ENCODE data around the gene SEZ6L.

The SEZ6L gene

DNA sequence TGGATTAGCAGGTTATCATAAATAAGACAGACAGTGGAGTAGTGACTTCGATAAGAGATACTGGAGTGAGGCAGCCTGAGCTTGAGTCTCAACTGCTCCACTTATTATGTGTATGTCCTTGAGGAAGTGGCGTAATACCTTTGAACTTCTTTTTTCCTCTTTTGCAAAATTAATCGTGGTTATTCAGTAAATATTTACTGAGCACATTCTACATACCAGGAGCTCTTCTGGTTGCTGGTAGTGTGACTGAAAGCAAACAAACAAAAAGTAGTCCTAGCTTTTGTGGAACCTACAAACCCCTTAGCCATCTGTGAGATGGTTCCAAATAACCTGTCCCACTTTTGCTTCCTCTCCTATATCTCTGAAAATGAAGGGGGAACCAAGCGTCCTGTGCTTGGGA, 134.2 kb downstream of the SEZ6L start:
- no peak for DNase-seq

DNA sequence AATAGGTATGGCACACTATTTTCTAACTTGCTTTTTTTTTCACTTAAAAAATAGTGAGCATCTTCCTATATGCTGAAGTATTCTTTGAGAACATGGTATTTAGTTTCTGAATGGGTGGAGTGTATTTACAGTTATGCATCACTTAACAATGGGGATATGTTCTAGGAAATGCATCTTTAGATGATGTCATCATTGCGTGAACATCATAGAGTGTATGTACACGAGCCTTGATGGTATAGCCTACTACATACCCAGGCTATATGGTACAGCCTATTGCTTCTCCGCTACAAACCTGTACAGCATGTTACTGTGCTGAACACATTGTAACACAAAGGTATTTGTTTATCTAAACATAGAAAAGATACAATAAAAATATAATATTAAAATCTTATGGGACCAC, 135.5 kb downstream of the SEZ6L start:
- no peak for DNase-seq

DNA sequence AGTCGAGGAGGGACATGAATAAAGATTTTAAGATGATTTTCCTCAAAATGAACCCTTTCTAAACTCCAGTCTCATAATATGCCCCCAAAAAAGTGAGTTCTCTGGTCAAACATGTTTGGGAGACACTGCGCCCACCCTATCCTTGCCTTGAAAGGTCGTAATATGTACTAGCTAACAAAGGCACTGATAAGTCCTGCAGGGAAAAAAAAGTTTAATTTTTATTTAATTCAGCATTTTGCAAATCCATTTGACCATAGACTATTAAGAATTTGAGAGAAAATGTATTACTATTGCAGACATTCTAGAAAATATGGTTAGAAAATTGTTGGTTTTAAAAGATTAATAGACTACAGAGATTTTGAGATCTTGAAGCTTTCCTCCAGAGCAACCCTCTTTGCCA, 139.2 kb downstream of the SEZ6L start:
- DNase-seq = no peak

DNA sequence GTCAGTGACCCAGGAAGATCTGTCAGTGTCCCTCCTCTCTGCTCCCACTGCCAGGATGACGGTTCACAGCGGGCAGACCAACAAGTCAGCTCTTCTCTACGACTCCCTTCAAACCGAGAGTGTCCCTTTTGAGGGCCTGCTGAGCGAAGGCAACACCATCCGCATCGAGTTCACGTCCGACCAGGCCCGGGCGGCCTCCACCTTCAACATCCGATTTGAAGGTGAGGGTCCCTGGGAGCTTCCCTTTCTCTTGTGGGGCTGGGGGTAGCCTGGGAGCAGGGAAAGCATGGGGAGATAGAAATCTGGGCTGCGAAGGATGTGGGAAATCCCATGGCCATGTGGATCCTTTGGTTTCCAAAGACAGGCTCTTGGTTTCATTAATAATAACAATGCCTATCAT, 141.4 kb downstream of the SEZ6L start:
- DNase-seq = no peak

DNA sequence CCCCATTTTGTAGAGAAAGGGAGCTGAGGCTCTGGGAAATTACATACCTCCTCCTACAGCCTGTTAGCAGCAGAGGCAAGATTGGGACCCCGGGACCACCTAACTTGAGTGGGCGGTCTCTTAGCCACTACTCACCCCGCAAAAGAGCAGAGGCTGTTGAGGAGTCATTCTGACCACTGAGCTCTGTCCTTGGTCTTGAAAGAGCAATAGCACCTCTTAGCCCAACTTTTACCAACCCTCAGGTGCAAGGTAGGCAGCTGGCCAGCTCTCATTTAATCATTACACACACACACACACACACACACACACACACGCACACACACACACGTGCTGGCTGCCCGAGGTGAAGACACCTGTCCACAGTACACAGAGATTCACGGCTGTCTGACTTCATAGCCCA, 144.0 kb downstream of the SEZ6L start:
- no peak for DNase-seq

DNA sequence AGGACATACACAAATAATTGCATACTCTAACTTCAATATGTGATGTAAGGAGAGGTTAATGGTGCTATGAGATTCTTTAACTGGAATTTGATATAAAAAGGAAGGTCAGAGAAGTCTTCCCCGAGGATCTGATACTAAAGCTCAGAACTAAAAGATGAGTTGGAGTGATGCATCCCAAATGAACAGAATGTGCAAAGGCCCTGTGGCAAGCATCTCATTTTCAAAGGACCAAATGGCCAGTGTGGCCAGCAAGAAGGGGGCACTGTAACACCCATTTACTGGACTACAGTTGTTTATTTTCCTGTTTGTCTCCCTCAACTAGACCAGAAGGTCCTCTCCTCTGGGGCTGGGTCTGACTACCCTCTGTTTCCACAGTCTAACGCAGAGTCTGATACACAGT, 144.9 kb downstream of the SEZ6L start:
- no peak for DNase-seq

DNA sequence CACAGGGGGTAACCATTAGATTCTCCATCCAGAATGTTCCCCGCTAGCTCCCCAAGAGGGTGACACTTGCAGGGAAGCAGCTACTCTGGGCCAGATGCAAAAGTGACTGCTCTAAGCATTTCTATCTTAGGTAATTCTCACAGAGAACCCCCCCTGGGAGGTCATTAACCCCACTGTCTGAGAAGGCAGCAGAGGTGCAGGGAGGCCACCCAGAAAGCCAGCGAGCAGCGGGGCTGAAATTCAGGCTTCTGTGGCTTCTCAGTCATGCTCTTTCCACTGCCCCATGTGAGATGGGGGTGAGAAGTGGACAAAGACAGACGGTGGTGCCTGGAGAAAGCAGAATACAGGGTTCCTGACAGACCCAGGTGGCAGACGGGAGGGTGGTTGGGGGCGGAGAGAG, 145.4 kb downstream of the SEZ6L start:
- no peak for DNase-seq

DNA sequence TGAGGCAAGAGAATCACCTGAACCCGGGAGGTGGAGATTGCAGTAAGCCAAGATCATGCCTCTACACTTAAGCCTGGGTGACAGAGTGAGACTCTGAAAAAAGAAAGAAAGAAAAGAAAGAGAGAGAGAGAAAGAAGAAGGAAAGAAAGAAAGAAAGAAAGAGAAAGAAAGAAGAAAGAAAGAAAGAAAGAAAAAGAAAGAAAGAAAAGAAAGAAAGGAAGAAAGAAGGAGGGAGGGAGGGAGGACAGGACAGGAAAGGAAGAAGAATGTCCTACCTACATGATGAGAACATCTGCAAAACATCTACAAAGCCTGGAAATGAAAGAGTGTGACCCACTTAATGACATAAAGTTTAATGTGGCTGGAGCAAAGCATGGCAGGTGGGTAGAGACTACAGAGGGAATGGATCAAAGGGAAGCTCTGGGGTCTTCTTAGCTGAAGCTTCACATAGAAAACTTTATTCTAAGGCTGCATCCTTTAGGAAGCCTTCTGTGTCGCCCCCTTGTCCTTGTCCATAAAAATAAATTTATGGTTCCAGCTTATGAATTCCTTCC, 147.5 kb downstream of the SEZ6L start:
- DNase-seq = no peak

DNA sequence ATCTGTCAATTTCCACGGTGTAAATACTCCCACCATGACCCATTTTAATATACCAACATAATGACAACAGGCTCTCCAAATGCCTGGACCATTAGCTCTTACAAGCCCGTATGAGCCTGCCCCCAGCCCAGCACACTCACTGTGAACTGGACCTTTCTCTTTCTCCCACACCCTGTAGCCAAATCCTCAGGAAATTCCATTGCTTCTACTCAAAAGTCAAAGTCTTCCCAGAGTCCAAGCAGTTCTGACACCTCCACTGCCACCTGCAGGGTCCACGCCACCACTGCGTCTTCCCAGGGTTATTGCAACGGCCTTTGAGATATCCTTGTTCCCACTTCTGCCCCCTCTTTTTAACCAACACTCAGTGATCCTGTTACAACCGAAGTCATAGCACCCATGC, 149.7 kb downstream of the SEZ6L start:
- no peak for DNase-seq

DNA sequence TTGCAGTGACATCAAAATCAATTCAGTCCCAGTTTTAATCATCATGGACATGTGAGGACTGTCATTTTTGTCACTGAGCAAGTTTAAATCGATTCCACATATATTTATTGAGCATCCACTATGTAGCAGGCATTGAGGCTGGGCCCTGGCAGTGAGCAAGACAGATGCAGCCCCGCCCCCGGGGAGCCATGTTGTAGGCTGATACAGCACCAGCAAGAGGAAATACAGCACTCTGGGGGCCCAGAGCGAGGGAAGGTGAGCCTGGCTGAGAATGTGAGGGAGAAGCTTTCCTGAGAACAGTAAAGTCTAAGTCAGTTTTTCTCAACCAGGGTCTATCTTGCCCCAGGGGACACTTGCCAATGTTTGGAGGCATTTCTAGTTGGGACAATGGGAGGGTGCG, 151.2 kb downstream of the SEZ6L start:
- no peak for DNase-seq

DNA sequence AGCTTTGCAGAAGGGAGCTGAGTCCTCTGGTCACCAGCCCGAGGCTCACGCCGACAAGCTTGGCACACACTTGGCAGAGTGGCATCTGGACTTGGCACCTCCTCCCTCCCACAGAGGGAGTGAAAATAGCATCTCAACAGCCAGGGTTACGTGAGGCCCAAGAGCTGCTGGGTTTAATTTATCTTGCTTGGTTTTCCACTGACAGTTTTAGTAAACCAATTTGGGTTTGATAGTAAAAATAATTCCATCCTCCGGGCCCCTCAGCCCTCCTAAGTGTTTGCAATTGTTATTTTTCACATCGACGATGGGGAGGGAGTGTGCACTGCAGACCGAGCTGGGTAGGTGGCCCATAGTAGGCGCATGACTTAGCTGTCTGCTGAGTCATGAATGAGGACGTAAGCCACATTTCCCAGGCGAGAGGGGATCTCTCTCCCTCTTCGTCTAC, 152.2 kb downstream of the SEZ6L start:
- peak in 1 of 3 donors; percentile 6 for DNase-seq

DNA sequence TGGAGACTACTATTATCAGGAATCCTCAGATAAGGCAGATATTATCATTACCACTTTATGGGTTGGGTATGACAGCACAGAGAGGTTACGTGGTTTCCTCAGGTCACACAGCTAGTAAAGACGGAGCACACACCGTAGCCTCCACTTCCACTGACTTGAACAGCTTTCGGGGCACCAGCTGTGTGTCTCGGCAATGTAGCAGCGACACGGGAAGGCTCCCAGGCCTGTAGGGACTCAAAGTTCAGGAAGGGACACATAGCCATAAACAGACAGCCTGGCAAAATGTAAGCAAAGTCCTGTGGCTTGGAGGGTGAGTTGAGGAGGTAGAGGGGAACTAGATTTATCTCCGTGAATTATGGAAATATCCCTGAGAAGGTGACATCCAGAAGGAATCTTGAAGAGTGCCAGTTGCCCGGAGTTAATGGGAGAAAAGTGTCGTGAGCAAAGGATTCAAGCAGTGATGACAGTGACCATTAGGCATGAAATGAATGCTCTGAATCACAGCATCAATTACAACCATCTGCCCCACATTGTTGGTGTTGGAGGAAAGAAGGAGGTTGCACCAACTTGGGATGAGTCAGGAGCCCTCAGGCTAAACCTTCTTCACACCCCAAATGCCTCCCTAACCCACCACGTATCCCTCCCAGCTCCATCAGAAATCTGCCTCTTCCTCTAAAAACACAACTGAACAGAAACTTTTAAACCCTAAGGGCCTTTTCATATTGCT, 153.1 kb downstream of the SEZ6L start:
- no peak for DNase-seq

DNA sequence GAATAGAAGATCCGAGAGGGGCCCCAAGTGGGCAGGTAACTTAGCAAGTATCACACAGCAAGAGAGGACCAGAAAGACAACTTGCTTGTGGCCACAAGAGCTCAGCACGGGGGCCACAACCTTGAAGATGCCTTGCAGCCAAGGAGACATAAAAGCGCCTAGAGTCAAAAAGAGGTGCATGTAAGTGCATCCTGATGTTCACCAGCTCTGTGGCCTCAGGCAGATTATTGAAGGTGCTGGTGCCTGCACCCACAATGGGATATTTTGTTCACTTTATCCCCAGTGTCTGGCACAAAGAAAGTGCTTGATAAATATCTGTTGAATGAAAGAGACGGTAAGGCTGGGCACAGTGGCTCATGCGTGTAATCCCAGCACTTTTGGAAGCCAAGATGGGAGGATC, 153.8 kb downstream of the SEZ6L start:
- no peak for DNase-seq

DNA sequence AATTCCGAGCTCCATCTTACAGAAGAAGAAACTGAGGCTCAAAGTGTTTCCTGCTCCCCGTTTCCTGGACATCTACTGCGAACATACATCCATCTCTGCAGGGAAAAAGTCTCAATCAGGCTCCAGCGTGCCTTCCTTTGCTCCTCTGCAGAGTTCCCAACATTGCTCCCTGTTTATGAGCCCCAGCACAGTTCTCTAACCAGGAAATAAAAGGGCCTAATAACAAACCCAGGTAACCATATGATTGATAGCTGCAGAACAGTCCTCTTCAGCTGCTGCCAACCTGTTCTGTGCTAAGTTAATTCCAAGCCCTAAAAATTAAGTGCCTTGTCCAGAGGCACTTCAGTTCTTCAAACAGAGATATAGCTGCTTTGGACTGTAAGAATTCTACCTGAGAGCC, 154.9 kb downstream of the SEZ6L start:
- no peak for DNase-seq

DNA sequence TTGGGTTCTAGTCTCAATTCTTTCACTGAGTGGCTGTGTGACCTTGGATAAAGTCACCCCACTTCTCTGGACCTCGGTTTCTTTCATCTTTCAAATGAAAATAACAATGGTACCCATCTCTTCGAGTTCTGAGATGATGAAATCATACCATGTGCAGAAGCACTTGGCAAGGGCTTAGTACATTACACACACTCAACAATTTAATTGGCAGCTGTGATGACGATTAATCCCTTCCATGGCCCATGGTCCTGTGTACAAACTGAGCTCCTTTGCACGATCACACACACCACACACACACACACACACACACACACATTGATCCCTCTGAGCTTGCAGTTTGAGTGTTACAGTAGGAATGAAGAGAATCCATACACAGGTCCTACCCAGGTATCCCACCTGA, 156.4 kb downstream of the SEZ6L start:
- no peak for DNase-seq

DNA sequence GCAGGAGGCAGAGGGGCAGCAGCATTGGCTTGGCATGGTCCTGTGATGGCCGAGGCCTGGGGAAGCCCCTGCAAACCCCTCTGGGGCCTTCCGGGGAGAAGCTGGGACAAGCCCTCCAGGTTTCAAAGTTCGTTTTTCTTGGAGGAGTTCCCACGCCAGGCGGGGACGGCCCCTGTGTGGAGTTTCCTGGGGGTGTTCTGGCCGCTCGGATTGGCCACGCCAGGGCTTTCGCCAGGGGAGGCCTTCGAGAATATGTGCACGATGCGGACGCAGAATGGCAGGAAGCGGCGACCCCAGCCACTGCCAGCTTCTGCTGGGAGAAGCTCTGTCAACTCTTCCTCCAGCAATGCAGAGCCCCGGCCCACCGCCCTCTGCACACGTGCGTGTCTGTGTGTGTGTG, 157.5 kb downstream of the SEZ6L start:
- no peak for DNase-seq

DNA sequence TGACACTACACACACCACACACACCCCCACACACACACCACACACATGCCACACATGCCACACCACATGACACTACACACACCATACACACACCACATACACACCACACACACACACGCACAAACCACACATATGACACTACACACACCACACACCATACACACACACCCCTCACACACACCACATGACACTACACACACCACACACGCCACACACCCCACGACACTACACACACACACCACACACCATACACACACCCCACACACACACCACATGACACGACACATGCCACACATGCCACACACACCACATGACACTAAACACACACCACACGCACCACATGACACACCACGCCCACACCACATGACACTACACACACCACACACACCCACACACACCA, 158.0 kb downstream of the SEZ6L start:
- no peak for DNase-seq

DNA sequence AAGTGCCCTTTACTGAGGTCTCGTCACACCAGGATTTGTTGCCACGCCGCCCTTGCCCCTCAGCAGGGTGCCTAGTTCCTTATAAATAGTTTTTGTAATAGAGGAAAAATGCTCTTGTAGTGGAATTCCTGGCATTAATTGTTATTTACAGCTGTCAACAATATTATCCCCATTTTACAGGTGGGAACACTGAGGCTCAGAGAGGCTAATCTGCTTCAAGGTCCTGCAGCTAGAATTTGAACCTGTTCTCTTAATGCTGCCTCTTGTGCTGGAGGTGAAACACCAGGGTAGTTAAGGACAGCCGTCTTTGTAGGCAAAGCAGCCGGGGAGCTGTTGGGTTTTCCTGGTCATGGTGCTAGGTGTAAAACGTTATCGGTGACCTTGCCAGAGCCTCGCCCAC, 159.0 kb downstream of the SEZ6L start:
- DNase-seq = no peak

DNA sequence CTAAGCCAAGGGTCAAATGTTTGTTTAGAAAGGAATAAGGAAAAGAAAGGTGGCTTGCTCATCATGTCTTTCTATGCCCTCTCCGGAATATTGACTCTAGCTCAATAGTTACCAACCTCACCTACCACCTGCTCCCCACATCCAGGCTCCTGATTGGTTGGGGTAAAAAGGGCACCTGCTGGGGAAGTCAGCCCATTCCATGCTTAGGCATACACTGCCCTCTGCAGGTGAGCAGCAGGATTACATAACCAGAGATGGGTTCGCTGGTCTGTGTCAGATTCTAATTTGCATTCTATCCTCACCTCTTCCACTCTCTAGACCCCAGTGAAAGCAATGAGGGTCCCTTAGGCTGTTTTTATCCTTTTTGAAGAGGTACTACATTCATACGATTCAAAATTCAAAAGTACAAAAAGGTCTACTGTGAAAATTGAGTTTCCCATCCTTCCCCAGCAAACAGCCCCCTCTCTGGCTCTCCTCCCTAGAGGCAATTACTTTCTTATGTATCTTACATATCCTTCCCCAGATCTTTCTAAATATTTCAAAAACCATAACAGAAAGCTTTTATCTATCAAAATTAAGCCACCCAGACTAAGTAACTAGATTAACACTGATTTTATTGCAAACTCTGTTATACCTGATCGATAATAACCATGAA, 161.8 kb downstream of the SEZ6L start:
- peak; percentile 38 to 67 (median 62) for DNase-seq

DNA sequence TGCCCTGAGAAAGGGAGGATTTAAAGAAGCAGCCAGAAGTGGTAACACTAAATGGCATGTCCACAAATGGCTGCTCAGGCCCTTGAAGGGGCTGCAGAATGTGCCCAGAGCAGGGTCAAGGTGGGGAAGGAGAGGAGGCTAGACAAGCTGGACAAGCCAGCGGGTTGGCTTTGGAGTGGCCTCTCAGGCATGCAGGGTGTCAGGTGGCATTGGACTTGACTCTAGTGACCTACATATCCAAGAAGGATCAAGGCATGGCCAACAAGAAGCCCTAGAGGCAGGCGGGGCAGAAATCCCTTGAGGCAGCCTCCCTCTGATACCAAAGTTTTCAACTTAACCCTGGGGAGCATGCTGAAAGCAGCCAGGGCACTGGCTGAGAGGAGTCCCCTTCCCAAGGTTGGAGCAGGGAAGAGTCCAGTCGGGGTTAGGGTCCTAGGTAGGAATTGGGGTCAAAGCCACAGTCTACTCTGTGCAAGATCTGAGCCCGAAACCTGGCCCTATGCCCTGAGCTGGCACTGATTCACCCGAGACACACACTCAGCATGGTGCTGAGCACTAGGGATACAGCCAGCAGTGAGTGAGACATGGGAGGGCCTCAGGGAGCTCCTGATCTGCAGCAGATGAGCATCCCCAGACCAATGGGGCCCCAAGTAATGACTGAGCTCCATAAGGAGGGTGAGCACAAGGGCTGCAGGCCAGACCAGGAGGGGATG, 164.0 kb downstream of the SEZ6L start:
- no peak for DNase-seq

DNA sequence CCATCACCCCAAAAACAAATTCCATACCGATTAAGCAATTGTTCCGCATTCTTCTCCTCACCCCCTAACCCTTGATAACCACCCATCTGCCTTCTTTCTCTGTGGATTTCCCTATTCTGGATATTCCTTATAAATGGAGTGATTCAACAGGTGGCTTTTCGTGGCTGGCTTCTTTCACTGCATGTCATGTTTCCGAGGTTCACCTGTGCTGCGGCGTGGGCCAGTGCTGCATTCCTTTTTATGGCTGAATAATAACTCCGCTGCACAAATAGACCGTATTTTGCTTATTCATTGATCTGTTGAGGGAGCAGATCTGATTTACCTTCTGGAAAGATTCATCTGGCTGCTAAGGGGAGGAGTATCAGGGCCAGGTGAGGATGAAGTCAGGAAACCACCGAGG, 165.0 kb downstream of the SEZ6L start:
- no peak for DNase-seq

DNA sequence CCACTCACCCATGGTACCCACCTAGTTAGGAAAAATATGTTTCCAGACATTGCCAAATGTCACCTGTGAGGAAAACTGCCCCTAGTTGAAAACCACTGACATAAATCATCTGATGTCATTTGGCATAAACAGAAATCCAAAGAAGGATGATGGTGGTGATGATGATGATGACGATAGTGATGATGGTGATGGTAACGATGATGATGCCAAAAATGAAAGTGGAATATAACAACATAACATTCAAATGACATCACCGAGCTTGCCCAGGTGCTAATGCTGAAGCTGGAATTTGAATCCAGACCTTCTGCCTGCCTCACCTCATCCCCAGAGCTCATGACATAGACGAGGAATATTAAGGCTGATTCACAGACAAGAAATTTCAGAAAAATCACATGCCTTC, 167.5 kb downstream of the SEZ6L start:
- no peak for DNase-seq

DNA sequence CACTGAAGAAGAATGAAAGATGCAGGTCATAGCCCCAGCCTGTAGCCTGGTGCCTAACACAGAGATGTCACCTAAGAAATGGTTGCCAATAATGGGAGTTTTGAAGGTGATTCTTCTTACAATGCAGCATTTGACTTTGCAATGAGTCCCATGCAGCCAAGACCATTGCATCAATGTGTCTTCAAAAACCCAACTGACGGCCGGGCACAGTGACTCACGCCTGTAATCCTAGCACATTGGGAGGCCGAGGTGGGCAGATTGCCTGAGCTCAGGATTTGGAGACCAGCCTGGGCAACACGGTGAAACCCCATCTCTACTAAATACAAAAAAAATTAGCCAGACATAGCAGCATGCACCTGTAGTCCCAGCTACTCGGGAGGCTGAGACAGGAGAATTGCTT, 170.5 kb downstream of the SEZ6L start:
- no peak for DNase-seq
